Central memory CD8-positive, alpha-beta T cell (primary cell): Measurements from ENCODE around the gene TFF3.

Experiments
- ATAC-seq: fragments of 150-1000 bp; cut with Tn5 transposase; replicated peaks from 2 replicates; pipeline ENCODE4 v1.10.0; 2022; ENCODE audit warnings: mild to moderate bottlenecking, moderate FRiP score, moderate number of reproducible peaks; ENCODE audit not compliant: poor library complexity, severe bottlenecking; ENCODE audit errors: extremely low read depth
- DNase-seq, 2 donors: peaks; one replicate each; pipeline ENCODE4 v3.0.0; 2021; ENCODE audit warnings: low spot score in 2 of 2
- H3K27ac Mint-ChIP-seq: one replicate; pipeline ENCODE4 v1.8.0; 2022; ENCODE audit warnings: low read depth, mild to moderate bottlenecking, moderate library complexity, mixed read lengths
- H3K27me3 Mint-ChIP-seq: one replicate; pipeline ENCODE4 v1.8.0; 2022; ENCODE audit warnings: mixed read lengths
- H3K36me3 Mint-ChIP-seq: one replicate; pipeline ENCODE4 v1.8.0; 2022; ENCODE audit warnings: mild to moderate bottlenecking, moderate library complexity, mixed read lengths; ENCODE audit not compliant: insufficient read depth
- H3K4me1 Mint-ChIP-seq: one replicate; pipeline ENCODE4 v1.8.0; 2022; ENCODE audit warnings: mixed read lengths
- H3K4me3 Mint-ChIP-seq: one replicate; pipeline ENCODE4 v1.8.0; 2022; ENCODE audit warnings: mild to moderate bottlenecking, moderate library complexity, mixed read lengths
- H3K9me3 Mint-ChIP-seq: one replicate; pipeline ENCODE4 v1.8.0; 2022; ENCODE audit warnings: mixed read lengths

TFF3 gene

GRCh38 chr21:42315296-42315891 lies at the start of gene TFF3:
TSS of gene TFF3 (minus strand) at chr21:42315409. CDS start at chr21:42315374, 35 bp downstream.
- Mint-ChIP-seq H3K4me1 (peaks cover 6% of the 10 kb centered on the region), H3K36me3 (no peaks in the 10 kb centered on the region), H3K27ac (no peak within 1 kb of the TSS), H3K9me3 (no peaks in the 10 kb centered on the region), H3K27me3 (peaks cover under 1% of the 10 kb centered on the region), H3K4me3 (no peak within 1 kb of the TSS)
- DNase-seq: no peak
- ATAC-seq: no peak

GRCh38 chr21:42364304-42364865 lies 49.2 kb upstream of the TFF3 start:
- Mint-ChIP-seq H3K9me3 (no peaks in the 10 kb centered on the region), H3K36me3 (no peaks in the 10 kb centered on the region), H3K4me3 (no peak overlapping the region), H3K4me1 (peaks cover 6% of the 10 kb centered on the region), H3K27ac (peak overlapping the region; percentile 88), H3K27me3 (peaks cover 23% of the 10 kb centered on the region)
- DNase-seq: no peak
- no peak for ATAC-seq

GRCh38 chr21:42363312-42363711 lies 48.1 kb upstream of the TFF3 start:
- H3K4me1 Mint-ChIP-seq: peaks cover 6% of the 10 kb centered on the region
- ATAC-seq: no peak
- no peak overlapping the region for H3K27ac Mint-ChIP-seq
- H3K27me3 Mint-ChIP-seq: peaks cover 23% of the 10 kb centered on the region
- no peak overlapping the region for H3K4me3 Mint-ChIP-seq
- no peaks in the 10 kb centered on the region for H3K36me3 Mint-ChIP-seq
- no peaks in the 10 kb centered on the region for H3K9me3 Mint-ChIP-seq
- DNase-seq: no peak

- H3K36me3 Mint-ChIP-seq: no peaks in the 10 kb centered on the region
- no peak overlapping the region for H3K27ac Mint-ChIP-seq
- ATAC-seq (no peak), DNase-seq (no peak)
- peaks cover 6% of the 10 kb centered on the region for H3K4me1 Mint-ChIP-seq
- no peaks in the 10 kb centered on the region for H3K9me3 Mint-ChIP-seq
- peaks cover 23% of the 10 kb centered on the region for H3K27me3 Mint-ChIP-seq
- H3K4me3 Mint-ChIP-seq: no peak overlapping the region
These were observed 47.5 kb upstream of the TFF3 start for GRCh38 chr21:42362700-42363099.

- Mint-ChIP-seq H3K36me3 (no peaks in the 10 kb centered on the region), H3K4me3 (no peak overlapping the region), H3K27ac (no peak overlapping the region), H3K9me3 (no peaks in the 10 kb centered on the region), H3K27me3 (peaks cover 23% of the 10 kb centered on the region), H3K4me1 (peaks cover 6% of the 10 kb centered on the region)
- DNase-seq (no peak), ATAC-seq (no peak)
These were observed 47.0 kb upstream of the TFF3 start for GRCh38 chr21:42362198-42362597.

GRCh38 chr21:42361286-42361685 lies 46.1 kb upstream of the TFF3 start:
- no peaks in the 10 kb centered on the region for H3K9me3 Mint-ChIP-seq
- H3K4me3 Mint-ChIP-seq: no peak overlapping the region
- H3K27ac Mint-ChIP-seq: no peak overlapping the region
- no peaks in the 10 kb centered on the region for H3K36me3 Mint-ChIP-seq
- DNase-seq: no peak
- peaks cover 23% of the 10 kb centered on the region for H3K27me3 Mint-ChIP-seq
- H3K4me1 Mint-ChIP-seq: peaks cover 6% of the 10 kb centered on the region
- ATAC-seq: no peak

- no peak for DNase-seq
- Mint-ChIP-seq H3K27me3 (peaks cover 23% of the 10 kb centered on the region), H3K4me3 (no peak overlapping the region), H3K27ac (no peak overlapping the region), H3K36me3 (no peaks in the 10 kb centered on the region), H3K9me3 (no peaks in the 10 kb centered on the region), H3K4me1 (peaks cover 6% of the 10 kb centered on the region)
- no peak for ATAC-seq
These were observed 45.1 kb upstream of the TFF3 start for GRCh38 chr21:42360317-42360716.

GRCh38 chr21:42358937-42359336 lies 43.7 kb upstream of the TFF3 start:
- Mint-ChIP-seq H3K4me1 (peaks cover 2% of the 10 kb centered on the region), H3K4me3 (no peak overlapping the region), H3K27me3 (peaks cover 16% of the 10 kb centered on the region), H3K27ac (no peak overlapping the region), H3K9me3 (no peaks in the 10 kb centered on the region), H3K36me3 (no peaks in the 10 kb centered on the region)
- ATAC-seq: no peak
- no peak for DNase-seq

GRCh38 chr21:42358261-42358660 lies 43.1 kb upstream of the TFF3 start:
- Mint-ChIP-seq H3K36me3 (no peaks in the 10 kb centered on the region), H3K4me1 (no peaks in the 10 kb centered on the region), H3K4me3 (no peak overlapping the region), H3K9me3 (no peaks in the 10 kb centered on the region), H3K27me3 (peaks cover 11% of the 10 kb centered on the region), H3K27ac (no peak overlapping the region)
- no peak for DNase-seq
- no peak for ATAC-seq

- Mint-ChIP-seq H3K27me3 (peaks cover 8% of the 10 kb centered on the region), H3K36me3 (no peaks in the 10 kb centered on the region), H3K27ac (no peak overlapping the region), H3K9me3 (no peaks in the 10 kb centered on the region), H3K4me3 (no peak overlapping the region), H3K4me1 (no peaks in the 10 kb centered on the region)
- DNase-seq: no peak
- ATAC-seq: no peak
These were observed 42.1 kb upstream of the TFF3 start for GRCh38 chr21:42357307-42357706.

GRCh38 chr21:42356650-42357049 lies 41.4 kb upstream of the TFF3 start:
- H3K4me3 Mint-ChIP-seq: no peak overlapping the region
- H3K27ac Mint-ChIP-seq: no peak overlapping the region
- H3K36me3 Mint-ChIP-seq: no peaks in the 10 kb centered on the region
- no peaks in the 10 kb centered on the region for H3K9me3 Mint-ChIP-seq
- H3K4me1 Mint-ChIP-seq: no peaks in the 10 kb centered on the region
- DNase-seq (no peak), ATAC-seq (no peak)
- peaks cover 2% of the 10 kb centered on the region for H3K27me3 Mint-ChIP-seq

GRCh38 chr21:42356046-42356445 lies 40.8 kb upstream of the TFF3 start:
- Mint-ChIP-seq H3K27me3 (no peaks in the 10 kb centered on the region), H3K36me3 (no peaks in the 10 kb centered on the region), H3K4me1 (no peaks in the 10 kb centered on the region), H3K4me3 (no peak overlapping the region), H3K9me3 (no peaks in the 10 kb centered on the region), H3K27ac (no peak overlapping the region)
- no peak for DNase-seq
- no peak for ATAC-seq

- no peaks in the 10 kb centered on the region for H3K27me3 Mint-ChIP-seq
- H3K4me1 Mint-ChIP-seq: no peaks in the 10 kb centered on the region
- H3K36me3 Mint-ChIP-seq: no peaks in the 10 kb centered on the region
- H3K4me3 Mint-ChIP-seq: no peak overlapping the region
- DNase-seq (no peak), ATAC-seq (no peak)
- no peak overlapping the region for H3K27ac Mint-ChIP-seq
- H3K9me3 Mint-ChIP-seq: no peaks in the 10 kb centered on the region
These were observed 38.4 kb upstream of the TFF3 start for GRCh38 chr21:42353623-42354022.
